ENCODE data around the gene HSD17B12. TPM values are rescaled to one million over a fixed set of nuclear protein-coding genes. Genes with fewer than 3 reads are reported as not detected.

The HSD17B12 gene
- total RNA-seq, 4 donors from 2014 or later, result 27.9 to 161 (median 99.8) TPM

DNA sequence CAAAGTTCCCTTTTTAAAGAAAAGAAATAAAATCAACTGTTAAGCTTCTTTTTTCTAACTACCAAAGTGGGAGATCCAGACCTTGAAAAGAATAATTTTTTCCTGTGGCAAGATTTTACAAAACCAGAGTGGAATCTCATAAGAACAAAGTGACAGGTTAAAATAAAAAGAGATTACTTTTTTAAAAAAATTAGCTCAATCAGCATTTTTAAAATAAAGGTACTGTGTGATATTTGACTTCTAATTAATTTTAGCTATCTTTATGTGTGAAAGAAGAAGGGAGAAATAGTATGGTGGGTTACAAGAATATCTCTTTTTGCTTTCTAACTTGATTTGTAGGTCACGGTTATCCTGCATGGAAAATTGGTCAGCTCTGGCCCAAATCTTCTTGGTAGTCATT is 107.3 kb downstream of the HSD17B12 start:
- H3K9me3 ChIP-seq, result peaks cover 0 to 9% of the 10 kb centered on the region in 2 donors
- no peak for DNase-seq
- no peak overlapping the region for H3K4me3 ChIP-seq
- no peaks in the 10 kb centered on the region for H3K27me3 ChIP-seq
- intact Hi-C loops (cut with DNase I; ENCODE audit: low total_unique reads), result no loop called here
- TF ChIP-seq POLR2A (IDR thresholded peaks at IDR 0.05), result no peak
- TF ChIP-seq, protein P1, sequence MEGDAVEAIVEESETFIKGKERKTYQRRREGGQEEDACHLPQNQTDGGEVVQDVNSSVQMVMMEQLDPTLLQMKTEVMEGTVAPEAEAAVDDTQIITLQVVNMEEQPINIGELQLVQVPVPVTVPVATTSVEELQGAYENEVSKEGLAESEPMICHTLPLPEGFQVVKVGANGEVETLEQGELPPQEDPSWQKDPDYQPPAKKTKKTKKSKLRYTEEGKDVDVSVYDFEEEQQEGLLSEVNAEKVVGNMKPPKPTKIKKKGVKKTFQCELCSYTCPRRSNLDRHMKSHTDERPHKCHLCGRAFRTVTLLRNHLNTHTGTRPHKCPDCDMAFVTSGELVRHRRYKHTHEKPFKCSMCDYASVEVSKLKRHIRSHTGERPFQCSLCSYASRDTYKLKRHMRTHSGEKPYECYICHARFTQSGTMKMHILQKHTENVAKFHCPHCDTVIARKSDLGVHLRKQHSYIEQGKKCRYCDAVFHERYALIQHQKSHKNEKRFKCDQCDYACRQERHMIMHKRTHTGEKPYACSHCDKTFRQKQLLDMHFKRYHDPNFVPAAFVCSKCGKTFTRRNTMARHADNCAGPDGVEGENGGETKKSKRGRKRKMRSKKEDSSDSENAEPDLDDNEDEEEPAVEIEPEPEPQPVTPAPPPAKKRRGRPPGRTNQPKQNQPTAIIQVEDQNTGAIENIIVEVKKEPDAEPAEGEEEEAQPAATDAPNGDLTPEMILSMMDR (IDR thresholded peaks at IDR 0.05), result no peak
- no peaks in the 10 kb centered on the region for H3K36me3 ChIP-seq
- H3K27ac ChIP-seq, result no peak overlapping the region
- no peaks in the 10 kb centered on the region for H3K4me1 ChIP-seq

DNA sequence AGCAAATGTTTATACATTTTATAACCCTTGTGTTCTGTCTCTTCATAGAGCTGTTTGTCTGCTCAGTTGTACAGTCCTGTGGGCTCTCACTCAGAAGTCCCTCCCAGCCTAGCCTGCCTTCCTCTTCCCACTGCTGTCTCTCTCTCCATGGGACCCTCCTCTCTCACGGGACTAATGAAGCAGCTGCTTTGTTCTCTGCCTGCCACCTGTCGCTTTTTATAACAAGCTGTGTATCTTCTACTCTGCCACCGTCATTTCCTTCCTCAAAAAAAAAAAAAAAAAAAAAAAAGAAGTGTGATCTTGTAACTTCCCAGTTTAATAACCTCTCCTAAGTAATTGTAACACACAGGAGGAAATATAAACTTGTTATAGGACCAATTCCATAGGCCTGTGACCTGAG is 107.9 kb downstream of the HSD17B12 start:
- DNase-seq, result no peak
- no peak overlapping the region for H3K27ac ChIP-seq

DNA sequence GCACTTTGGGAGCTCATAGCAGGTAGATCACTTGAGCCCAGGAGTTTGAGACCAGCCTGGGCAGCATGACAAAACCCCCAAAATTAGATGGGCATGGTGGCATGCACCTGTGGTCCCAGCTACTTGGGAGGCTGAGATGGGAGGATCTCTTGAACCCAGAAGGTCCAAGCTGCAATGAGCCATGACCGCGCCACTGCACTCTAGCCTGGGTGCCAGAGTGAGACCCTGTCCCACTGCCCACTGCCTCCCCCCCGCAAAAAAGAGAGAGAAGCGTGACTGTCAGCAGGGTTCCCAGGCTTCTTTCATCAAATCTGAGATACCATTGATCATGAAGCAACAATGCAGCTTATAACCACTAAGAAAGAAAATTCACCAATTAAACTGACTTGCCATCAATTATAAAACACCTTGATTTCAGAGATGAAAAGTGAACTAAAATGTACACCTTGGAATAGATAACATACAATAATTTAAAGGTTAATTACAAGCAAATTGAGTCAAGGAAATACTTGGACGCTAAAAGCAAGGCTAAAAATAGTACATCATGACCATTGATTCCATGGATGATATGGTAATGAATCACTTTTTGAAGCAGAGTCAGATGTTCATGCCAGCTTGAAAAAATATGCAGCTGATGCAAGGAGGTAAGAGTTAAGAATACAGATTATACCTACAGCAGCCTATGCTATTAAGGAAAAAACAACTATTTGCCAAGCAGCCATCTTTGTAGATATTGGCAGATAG is 109.3 kb downstream of the HSD17B12 start:
- TF ChIP-seq POLR2A (IDR thresholded peaks at IDR 0.05), result no peak
- TF ChIP-seq, protein P1 (IDR thresholded peaks at IDR 0.05), result no peak
- no peak for DNase-seq
- Histone ChIP-seq H3K27me3 (no peaks in the 10 kb centered on the region), H3K36me3 (no peaks in the 10 kb centered on the region), H3K4me3 (no peak overlapping the region), H3K9me3 (no peaks in the 10 kb centered on the region), H3K27ac (no peak overlapping the region), H3K4me1 (no peaks in the 10 kb centered on the region)
- intact Hi-C loops (cut with DNase I; ENCODE audit: low total_unique reads), result no loop called here

More for the DNA sequence above, 107.9 kb downstream of the HSD17B12 start:
- no peaks in the 10 kb centered on the region for H3K36me3 ChIP-seq
- peaks cover 0 to 9% of the 10 kb centered on the region in 2 donors for H3K9me3 ChIP-seq
- no peaks in the 10 kb centered on the region for H3K4me1 ChIP-seq
- intact Hi-C loops (cut with DNase I; ENCODE audit: low total_unique reads), result no loop called here
- H3K4me3 ChIP-seq, result no peak overlapping the region
- TF ChIP-seq, protein P1 (IDR thresholded peaks at IDR 0.05), result no peak
- no peak for TF ChIP-seq POLR2A (IDR thresholded peaks at IDR 0.05)
- no peaks in the 10 kb centered on the region for H3K27me3 ChIP-seq

DNA sequence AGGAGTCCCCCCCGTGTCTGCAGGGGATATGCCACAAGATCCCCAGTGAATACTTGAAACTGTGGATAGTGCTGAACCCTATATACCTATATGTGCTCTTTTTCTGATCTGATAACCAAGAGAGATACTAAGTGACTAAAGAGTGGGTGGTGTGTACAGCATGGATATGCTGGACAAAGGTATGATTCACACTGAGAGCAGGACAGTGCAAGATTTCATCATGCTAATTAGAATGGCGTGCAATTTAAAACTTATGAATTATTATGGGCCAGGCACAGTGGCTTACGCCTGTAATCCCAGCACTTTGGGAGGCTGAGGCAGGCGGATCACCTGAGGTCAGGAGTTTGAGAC is 109.9 kb downstream of the HSD17B12 start:
- H3K4me1 ChIP-seq, result no peaks in the 10 kb centered on the region
- no peak for TF ChIP-seq POLR2A (IDR thresholded peaks at IDR 0.05)
- TF ChIP-seq, protein P1 (IDR thresholded peaks at IDR 0.05), result no peak
- no peaks in the 10 kb centered on the region for H3K36me3 ChIP-seq
- DNase-seq, result no peak
- H3K9me3 ChIP-seq, result no peaks in the 10 kb centered on the region
- intact Hi-C loops (cut with DNase I; ENCODE audit: low total_unique reads), result no loop called here
- H3K27me3 ChIP-seq, result no peaks in the 10 kb centered on the region
- H3K27ac ChIP-seq, result no peak overlapping the region
- H3K4me3 ChIP-seq, result no peak overlapping the region

DNA sequence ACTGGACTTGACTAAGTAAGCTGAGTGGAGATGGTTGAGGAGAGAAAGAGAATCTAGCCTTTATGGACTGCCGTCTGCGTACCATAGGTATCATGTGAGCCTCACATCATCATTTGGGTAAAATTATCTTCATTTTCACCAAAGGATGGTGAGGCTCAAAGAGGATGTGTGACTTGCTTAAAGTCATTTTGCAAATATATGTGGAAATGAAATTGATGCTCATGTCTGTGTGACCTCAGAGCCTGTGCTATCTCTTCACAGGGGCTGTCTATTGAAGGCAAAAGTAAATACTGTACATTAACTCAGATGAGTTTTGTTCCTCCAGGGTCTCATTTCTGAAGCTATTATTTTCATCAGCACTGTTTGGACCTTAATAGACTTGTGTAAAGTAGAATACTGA is 116.8 kb downstream of the HSD17B12 start:
- no peak for TF ChIP-seq POLR2A (IDR thresholded peaks at IDR 0.05)
- H3K27ac ChIP-seq, result no peak overlapping the region
- DNase-seq, result no peak
- H3K9me3 ChIP-seq, result no peaks in the 10 kb centered on the region
- no peaks in the 10 kb centered on the region for H3K4me1 ChIP-seq
- no peaks in the 10 kb centered on the region for H3K36me3 ChIP-seq
- intact Hi-C loops (cut with DNase I; ENCODE audit: low total_unique reads), result no loop called here
- H3K4me3 ChIP-seq, result no peak overlapping the region
- H3K27me3 ChIP-seq, result no peaks in the 10 kb centered on the region
